AG04450 (cell line): ENCODE measurements around the gene USP4. TPM values are rescaled to one million over a fixed set of nuclear protein-coding genes. Genes with fewer than 3 reads are reported as not detected.
"Not testable (repeated sequence)": the region's sequence is repeated elsewhere in the genome, so short reads cannot be mapped to it uniquely, and the experiment has no call there.

ENCODE experiments used
- CTCF ChIA-PET: fragments of 300-600, 350-600 bp; formaldehyde crosslinking; extraction: SDS; loops from one replicate; lab custom pipeline; 2022; ENCODE audit warnings: antibody characterized with exemption, inconsistent platforms; lab: Charles Lee
- POLR2A ChIA-PET: fragments of 350-600 bp; formaldehyde crosslinking; extraction: SDS; loops from one replicate; lab custom pipeline; 2021; ENCODE audit warnings: antibody characterized with exemption, inconsistent platforms; lab: Yijun Ruan, JAX
- DNase-seq: peaks from one replicate; pipeline ENCODE4 v3.0.0-alpha.2; 2011; ENCODE audit warnings: low read depth, low spot score
- H3K27ac ChIP-seq: one replicate; pipeline ENCODE4 v1.5.1; 2012; ENCODE audit warnings: low read depth, low read length, control low read depth
- H3K27me3 ChIP-seq: one replicate; pipeline ENCODE4 v1.6.0; 2012; ENCODE audit warnings: low read length; ENCODE audit not compliant: control insufficient read depth, insufficient read depth
- H3K4me3 ChIP-seq: 2 replicates; pipeline ENCODE4 v1.5.1; 2011; ENCODE audit warnings: mild to moderate bottlenecking, low read depth, low read length, control low read depth
- H3K9me3 ChIP-seq: 2 replicates; pipeline ENCODE4 v1.5.1; 2012; ENCODE audit warnings: low read length; ENCODE audit not compliant: control insufficient read depth, insufficient read depth
- CTCF ChIP-seq: IDR thresholded peaks from 2 replicates; pipeline ENCODE4 v1.5.1; 2011; ENCODE audit warnings: low read depth, low read length, control low read depth, inconsistent platforms
- polyA plus RNA-seq: library from polyadenylated mRNA; depleted of rRNA; stranded (reverse); fragments of >200 nt; gene quantifications from 2 replicates; pipeline ENCODE4 v1.2.3, GENCODE V29; 2011; rRNA removed
- small RNA-seq: library from RNA; depleted of rRNA; stranded (forward); fragments of <200 nt; gene quantifications from one replicate; pipeline ENCODE3, GENCODE V24; 2012; ENCODE audit warnings: low read depth; ENCODE audit not compliant: insufficient read length

The USP4 gene
- polyA plus RNA-seq, 1 experiment: 80.4 TPM

- no peak for TF ChIP-seq CTCF
- Histone ChIP-seq H3K4me3 (no peak overlapping the region), H3K27ac (no peak overlapping the region), H3K9me3 (peaks cover 18% of the 10 kb centered on the region), H3K27me3 (no peaks in the 10 kb centered on the region)
- no peak for DNase-seq
- CTCF ChIA-PET: no interaction called here
- POLR2A ChIA-PET: no interaction called here
These were observed 102.5 kb downstream of the USP4 start for GRCh38 chr3:49237344-49237743.

DNA sequence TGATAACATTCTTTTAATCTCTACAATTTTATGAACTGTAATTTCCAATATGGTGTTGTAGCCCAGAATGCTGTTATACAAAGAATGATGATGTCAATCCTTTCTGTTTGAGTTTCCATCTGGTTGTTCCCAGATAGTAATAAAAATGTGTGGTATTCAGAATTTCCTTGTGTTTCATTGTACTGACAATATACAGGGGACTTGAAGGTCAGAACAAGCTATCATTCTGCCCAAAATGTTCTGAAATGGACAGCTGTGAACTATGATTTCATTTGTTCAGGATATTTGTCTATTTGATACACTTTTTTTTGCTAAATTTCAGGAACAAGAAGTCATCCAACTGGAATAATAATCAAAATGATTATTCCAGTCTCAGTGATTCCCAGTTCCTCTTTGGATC is 103.6 kb downstream of the USP4 start:
- Histone ChIP-seq H3K27me3 (no peaks in the 10 kb centered on the region), H3K27ac (no peak overlapping the region), H3K4me3 (no peak overlapping the region), H3K9me3 (peaks cover 18% of the 10 kb centered on the region)
- DNase-seq: no peak
- no peak for TF ChIP-seq CTCF
- ChIA-PET POLR2A (no interaction called here), CTCF (no interaction called here)

DNA sequence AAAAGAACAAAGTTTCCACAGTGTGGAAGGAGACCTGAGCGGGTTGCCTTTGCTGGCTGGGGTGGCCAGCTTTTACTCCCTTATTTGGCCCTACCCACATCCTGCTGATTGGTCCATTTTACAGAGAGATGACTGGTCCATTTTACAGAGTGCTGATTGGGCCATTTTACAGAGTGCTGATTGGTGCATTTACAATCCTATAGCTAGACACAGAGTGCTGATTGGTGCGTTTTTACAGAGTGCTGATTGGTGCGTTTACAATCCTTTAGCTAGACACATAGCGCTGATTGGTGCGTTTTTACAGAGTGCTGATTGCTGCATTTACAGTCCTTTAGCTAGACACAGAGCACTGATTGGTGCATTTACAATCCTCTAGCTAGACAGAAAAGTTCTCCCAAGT is 111.0 kb downstream of the USP4 start:
- CTCF ChIA-PET, DNase-seq, H3K27ac ChIP-seq, POLR2A ChIA-PET, H3K4me3 ChIP-seq, H3K27me3 ChIP-seq: not testable (repeated sequence)
- peaks cover 23% of the 10 kb centered on the region for H3K9me3 ChIP-seq

Small RNA genes within 50 kb of the gene (small RNA-seq; reads per million reads assigned to genes)
- not detected for gene AC121247.2
- gene MIR4271: not detected
- gene RF00019: not detected

Other genes starting within 250 kb of the USP4 start
- 68.6 and 69.7 TPM in 2 replicates for gene QRICH1, start 246.0 kb downstream of the USP4 start, polyA plus RNA-seq
- gene QARS1, start 235.3 kb downstream of the USP4 start, polyA plus RNA-seq: 209 and 305 TPM in 2 replicates
- gene USP19, start 219.2 kb downstream of the USP4 start, polyA plus RNA-seq: 33.3 and 37.7 TPM in 2 replicates
- gene LAMB2, start 207.0 kb downstream of the USP4 start, polyA plus RNA-seq: 470 and 674 TPM in 2 replicates
- 19.6 and 27.7 TPM in 2 replicates for gene CCDC71, start 173.7 kb downstream of the USP4 start, polyA plus RNA-seq
- gene KLHDC8B, start 168.5 kb downstream of the USP4 start, polyA plus RNA-seq: 20.7 and 21.2 TPM in 2 replicates
- gene C3orf62, start 62.8 kb downstream of the USP4 start, polyA plus RNA-seq: 2.3 TPM in 2 replicates
- 434 and 693 TPM in 2 replicates for gene GPX1, start 18.3 kb upstream of the USP4 start, polyA plus RNA-seq
- gene RHOA, start 71.9 kb upstream of the USP4 start, polyA plus RNA-seq: 466 and 505 TPM in 2 replicates
- gene TCTA, start 72.4 kb upstream of the USP4 start, polyA plus RNA-seq: 30.4 and 32.0 TPM in 2 replicates
- gene AMT, start 82.4 kb upstream of the USP4 start, polyA plus RNA-seq: 5.5 and 7.0 TPM in 2 replicates
- 13.3 and 15.7 TPM in 2 replicates for gene NICN1, start 89.3 kb upstream of the USP4 start, polyA plus RNA-seq
- gene DAG1, start 130.2 kb upstream of the USP4 start, polyA plus RNA-seq: 29.5 and 34.2 TPM in 2 replicates
- 0.01 TPM in 1 of 2 replicates, not detected in the other for gene BSN, start 214.4 kb upstream of the USP4 start, polyA plus RNA-seq